WTC11 (cell line): ENCODE data around the gene LRTM2. TPM values are rescaled to one million over a fixed set of nuclear protein-coding genes. Genes with fewer than 3 reads are reported as not detected.

Source experiments
- ATAC-seq: fragments of 200-7000 bp; cut with Tn5 transposase; 2 replicates; pipeline ENCODE4 v1.10.0; 2021; ENCODE audit warnings: mild to moderate bottlenecking, moderate library complexity
- CTCF ChIA-PET: fragments of 300-600 bp; sonication (Branson Sonifier 250); formaldehyde crosslinking; loops from one replicate; lab custom pipeline; 2021; ENCODE audit warnings: antibody characterized with exemption; lab: Charles Lee
- POLR2A ChIA-PET: fragments of 350-600 bp; sonication (Branson Sonifier 250); formaldehyde crosslinking; loops from one replicate; lab custom pipeline; 2021; ENCODE audit warnings: antibody characterized with exemption; lab: Charles Lee
- DNase-seq: peaks from one replicate; pipeline ENCODE4 v3.0.0; 2021; ENCODE audit warnings: low spot score
- H3K27ac Mint-ChIP-seq: 2 replicates; pipeline ENCODE4 v1.8.0; 2021; ENCODE audit warnings: mixed read lengths
- H3K27me3 Mint-ChIP-seq: 2 replicates; pipeline ENCODE4 v1.8.0; 2021; ENCODE audit warnings: low read depth, mild to moderate bottlenecking, moderate library complexity, mixed read lengths
- H3K36me3 Mint-ChIP-seq: 2 replicates; pipeline ENCODE4 v1.8.0; 2021; ENCODE audit warnings: mixed read lengths
- H3K4me1 Mint-ChIP-seq: 2 replicates; pipeline ENCODE4 v1.8.0; 2022; ENCODE audit warnings: mixed read lengths
- H3K4me3 Mint-ChIP-seq: 2 replicates; pipeline ENCODE4 v1.8.0; 2021; ENCODE audit warnings: mild to moderate bottlenecking, moderate library complexity, mixed read lengths
- H3K9me3 Mint-ChIP-seq: 2 replicates; pipeline ENCODE4 v1.8.0; 2021; ENCODE audit warnings: mixed read lengths
- AFF4 ChIP-seq: sonication (generic); formaldehyde crosslinking; IDR thresholded peaks from 2 replicates; pipeline ENCODE4 v1.8.1; 2023; ENCODE audit warnings: mild to moderate bottlenecking, missing genetic modification reagents, borderline replicate concordance
- ATF2 ChIP-seq: sonication (generic); formaldehyde crosslinking; IDR thresholded peaks from 2 replicates; pipeline ENCODE4 v1.8.1; 2022; ENCODE audit warnings: low read depth, missing genetic modification reagents, borderline replicate concordance
- CTCF ChIP-seq: fragments of 200-600 bp; IDR thresholded peaks from 2 replicates; pipeline ENCODE4 v1.8.0; 2022; ENCODE audit warnings: antibody characterized with exemption
- FOXP1 ChIP-seq: sonication (generic); formaldehyde crosslinking; IDR thresholded peaks from 2 replicates; pipeline ENCODE4 v1.8.0; 2022; ENCODE audit warnings: missing genetic modification reagents, mild to moderate bottlenecking, moderate library complexity, borderline replicate concordance
- FOXP4 ChIP-seq: sonication (generic); formaldehyde crosslinking; IDR thresholded peaks from 2 replicates; pipeline ENCODE4 v1.8.0; 2022; ENCODE audit warnings: mild to moderate bottlenecking, missing genetic modification reagents
- HMGA2 ChIP-seq: fragments of 250-450 bp; sonication (Bioruptor Pico); IDR thresholded peaks from 2 replicates; pipeline ENCODE4 v1.4.0; 2021; ENCODE audit warnings: mild to moderate bottlenecking, moderate library complexity
- JAZF1 ChIP-seq: fragments of 250-450 bp; sonication (Bioruptor Pico); IDR thresholded peaks from 2 replicates; pipeline ENCODE4 v1.9.0; 2021; ENCODE audit warnings: moderate library complexity, mild to moderate bottlenecking, inconsistent platforms
- MAX ChIP-seq: sonication (generic); formaldehyde crosslinking; IDR thresholded peaks from 2 replicates; pipeline ENCODE4 v1.8.0; 2022; ENCODE audit warnings: mild to moderate bottlenecking, missing genetic modification reagents
- NFATC4 ChIP-seq: fragments of 250-450 bp; sonication (Bioruptor Pico); IDR thresholded peaks from 2 replicates; pipeline ENCODE4 v1.9.0; 2021; ENCODE audit warnings: mild to moderate bottlenecking
- PRRX2 ChIP-seq: fragments of 250-450 bp; sonication (Bioruptor Pico); IDR thresholded peaks from 2 replicates; pipeline ENCODE4 v1.8.0; 2021; ENCODE audit warnings: mild to moderate bottlenecking
- SMAD3 ChIP-seq: sonication (generic); formaldehyde crosslinking; IDR thresholded peaks from 2 replicates; pipeline ENCODE4 v1.8.0; 2022; ENCODE audit warnings: missing genetic modification reagents, mild to moderate bottlenecking, borderline replicate concordance
- SP1 ChIP-seq: sonication (generic); formaldehyde crosslinking; conservative IDR thresholded peaks from 2 replicates; pipeline ENCODE4 v1.8.1; 2022; ENCODE audit warnings: missing genetic modification reagents
- TCF7 ChIP-seq: sonication (generic); formaldehyde crosslinking; IDR thresholded peaks from 2 replicates; pipeline ENCODE4 v1.8.0; 2022; ENCODE audit warnings: mild to moderate bottlenecking, low read depth, missing genetic modification reagents, moderate library complexity
- TEAD4 ChIP-seq: sonication (generic); formaldehyde crosslinking; IDR thresholded peaks from 2 replicates; pipeline ENCODE4 v1.8.0; 2022; ENCODE audit warnings: mild to moderate bottlenecking, missing genetic modification reagents
- ZMAT4 ChIP-seq: fragments of 250-450 bp; sonication (Bioruptor Pico); IDR thresholded peaks from 2 replicates; pipeline ENCODE4 v1.9.0; 2021; ENCODE audit warnings: mild to moderate bottlenecking
- ZNF121 ChIP-seq: sonication (generic); formaldehyde crosslinking; IDR thresholded peaks from 2 replicates; pipeline ENCODE4 v1.8.0; 2023; ENCODE audit warnings: missing genetic modification reagents
- ZNF138 ChIP-seq: sonication (generic); formaldehyde crosslinking; conservative IDR thresholded peaks from 2 replicates; pipeline ENCODE4 v1.8.1; 2022; ENCODE audit warnings: mild to moderate bottlenecking, moderate library complexity, missing genetic modification reagents
- ZNF219 ChIP-seq: sonication (generic); formaldehyde crosslinking; IDR thresholded peaks from 2 replicates; pipeline ENCODE4 v1.8.0; 2023; ENCODE audit warnings: missing genetic modification reagents, mild to moderate bottlenecking, borderline replicate concordance
- ZNF232 ChIP-seq: sonication (generic); formaldehyde crosslinking; IDR thresholded peaks from 2 replicates; pipeline ENCODE4 v1.8.0; 2022; ENCODE audit warnings: mild to moderate bottlenecking, missing genetic modification reagents
- ZNF416 ChIP-seq: fragments of 250-450 bp; sonication (Bioruptor Pico); IDR thresholded peaks from 2 replicates; pipeline ENCODE4 v1.9.0; 2021; ENCODE audit warnings: mild to moderate bottlenecking, inconsistent platforms
- ZNF532 ChIP-seq: fragments of 250-450 bp; sonication (Bioruptor Pico); IDR thresholded peaks from 2 replicates; pipeline ENCODE4 v1.9.0; 2021; ENCODE audit warnings: mild to moderate bottlenecking, borderline replicate concordance
- total RNA-seq: library from RNA; stranded (reverse); gene quantifications from 3 replicates; pipeline ENCODE4 v1.2.3, GENCODE V29; 2021

The LRTM2 gene
- total RNA-seq, 1 experiment from 2014 or later, result 0.66 TPM

GRCh38 chr12:1779783-1780182 lies 40.6 kb upstream of the LRTM2 start (continued):
- no peak for TF ChIP-seq PRRX2 (CRISPR knock-in tag)
- no peak for TF ChIP-seq ATF2 (CRISPR knock-in tag)
- no peak for TF ChIP-seq ZMAT4 (CRISPR knock-in tag)
- TF ChIP-seq ZNF219 (CRISPR knock-in tag), result no peak
- no peak for TF ChIP-seq TCF7 (CRISPR knock-in tag)

GRCh38 chr12:1781772-1782171 lies 38.6 kb upstream of the LRTM2 start:
- ATAC-seq (no peak; the same call in 1 of the 2 replicates), DNase-seq (no peak)
- ChIA-PET POLR2A (interaction anchor here (0.5 kb wide), 1 partner anchor 452 kb away, joined by 3 read pairs; no protein-coding TSS in a partner anchor), CTCF (interaction anchor here (0.6 to 1.7 kb wide), 4 partner anchors 9 to 158 kb away, joined by 3 to 10 read pairs (median 3); no protein-coding TSS in a partner anchor)
- Mint-ChIP-seq H3K27ac (no peak overlapping the region), H3K36me3 (peaks cover 17% of the 10 kb centered on the region), H3K4me3 (no peak overlapping the region), H3K9me3 (no peaks in the 10 kb centered on the region), H3K4me1 (0 out of 2 replicates have a peak, but pooled peaks cover 2% of the 10 kb centered on the region), H3K27me3 (no peaks in the 10 kb centered on the region)
- TF ChIP-seq ZNF138 (no peak), TEAD4 (CRISPR knock-in tag) (no peak), ZNF532 (CRISPR knock-in tag) (no peak), ZNF416 (no peak), ZNF121 (CRISPR knock-in tag) (no peak), SMAD3 (no peak), JAZF1 (CRISPR knock-in tag) (no peak), MAX (CRISPR knock-in tag) (no peak), SP1 (CRISPR knock-in tag) (no peak), ZNF232 (CRISPR knock-in tag) (no peak), AFF4 (no peak), ATF2 (CRISPR knock-in tag) (no peak), CTCF (no peak), FOXP1 (CRISPR knock-in tag) (no peak), NFATC4 (no peak), FOXP4 (CRISPR knock-in tag) (no peak), HMGA2 (CRISPR knock-in tag) (no peak)
